Right lobe of liver (tissue), 6 donors: ENCODE results near the gene TBX10. TPM values are rescaled to one million over a fixed set of nuclear protein-coding genes. Genes with fewer than 3 reads are reported as not detected.
A peak's percentile ranks its signal among the peaks of the same experiment; 100 is the strongest.

Experiments used
- ATAC-seq, 4 donors: fragments of 200-7000 bp; cut with Tn5 transposase; one replicate each; pipeline ENCODE4 v1.9.1; 2020; ENCODE audit warnings: mild to moderate bottlenecking in 4 of 4, moderate library complexity in 4 of 4
- DNase-seq, 3 donors: peaks; one replicate each; pipeline ENCODE4 v3.0.0-alpha.2; 2020
- H3K27ac ChIP-seq, 3 donors: fragments of 200-600 bp; one replicate each; pipeline ENCODE4 v1.8.0; 2022
- H3K27me3 ChIP-seq, 2 donors: fragments of 200-600 bp; one replicate each; pipeline ENCODE4 v1.8.0; 2022
- H3K36me3 ChIP-seq, 4 donors: fragments of 200-600 bp; sonication (generic) in 1 of 4; one replicate each; pipeline versions ENCODE4 v1.5.1 to v1.8.0; 2017 to 2022; ENCODE audit warnings: control low read depth in 1 of 4
- H3K4me1 ChIP-seq, 4 donors: fragments of 200-600 bp; sonication (generic) in 1 of 4; one replicate each; pipeline versions ENCODE4 v1.5.1 to v1.8.0; 2017 to 2022; ENCODE audit warnings: control low read depth in 1 of 4
- H3K4me3 ChIP-seq, 3 donors: fragments of 200-600 bp; one replicate each; pipeline ENCODE4 v1.8.0; 2022
- H3K9me3 ChIP-seq, 4 donors: fragments of 200-600 bp; sonication (generic) in 1 of 4; one replicate each; pipeline versions ENCODE4 v1.5.1 to v1.8.0; 2017 to 2022; ENCODE audit warnings: control low read depth in 1 of 4
- CTCF ChIP-seq, 4 donors: fragments of 200-600 bp in 3 of 4; fragments of 450-650 bp in 1 of 4; IDR thresholded peaks; one replicate each; pipeline versions ENCODE4 v1.5.1 to v1.8.0; 2016 to 2022; ENCODE audit warnings: antibody characterized with exemption in 4 of 4, mild to moderate bottlenecking in 2 of 4
- POLR2A ChIP-seq: fragments of 450-650 bp; IDR thresholded peaks from one replicate; pipeline ENCODE4 v1.6.1; 2017; ENCODE audit warnings: antibody characterized with exemption, mild to moderate bottlenecking
- WGBS: methylation state at CpG from one replicate; pipeline ENCODE4 v1.1.6; 2018; ENCODE audit warnings: low coverage, low lambda C conversion rate; ENCODE audit not compliant: insufficient coverage; ENCODE audit errors: missing lambda C conversion rate; 5-methylcytosine and 5-hydroxymethylcytosine counted together
- intact Hi-C, 2 donors: fragments of 100-400 bp; cut with DNase I; formaldehyde crosslinking; loops; one replicate each; pipeline versions ENCODE4 v1.11.2 to v1.14.1; 2022
- small RNA-seq, 2 experiments: library from RNA; depleted of rRNA; stranded (forward); fragments of <200 nt; gene quantifications; one replicate each; pipeline ENCODE3, GENCODE V24; 2016
- total RNA-seq, 6 experiments: library from RNA; depleted of rRNA in 2 of 6; stranded (reverse); fragments of >200 nt in 2 of 6; fragmentation: NEBNext Ultra II Directional in 3 of 6; extraction: Animal tissue kit (Norgen Biotek cat#: 25700) in 3 of 6; gene quantifications; one replicate each; pipeline versions ENCODE4 v1.1.0 to v1.2.4, GENCODE V29; 2016 to 2023
- donor health status: DM: no; HTN: yes; CAD: no.
- donor health status: DM: no; HTN: no; CAD: no.
- donor health status: DM: no; HTN: no; CAD: no.
- donor health status: DM: no; HTN: yes; CAD: no.
- donor health status: DM: no; HTN: yes; CAD: no.

The TBX10 gene
- total RNA-seq, 6 experiments from 2014 or later: 0.24 to 0.49 (median 0.34) TPM; not detected in 1

- no peaks in the 10 kb centered on the region for H3K36me3 ChIP-seq
- H3K27me3 ChIP-seq: no peaks in the 10 kb centered on the region
- peaks cover 0 to 36% (median 1%) of the 10 kb centered on the region in 4 donors for H3K4me1 ChIP-seq
- TF ChIP-seq POLR2A: no peak
- TF ChIP-seq CTCF (IDR thresholded peaks at IDR 0.05): no peak
- WGBS: 34% methylated on average over 11 of the region's 33 CpGs
- peak overlapping the region; percentile 44 to 49 (median 47) for H3K4me3 ChIP-seq
- peak; percentile 17 to 62 (median 36) for ATAC-seq
- H3K9me3 ChIP-seq: no peaks in the 10 kb centered on the region
- H3K27ac ChIP-seq: peak overlapping the region; percentile 55 to 89 (median 81)
- intact Hi-C loops: no loop called here
- peak in 2 of 3 donors; percentile 54 to 73 for DNase-seq
These were observed 55.2 kb downstream of the TBX10 start for GRCh38 chr11:67584205-67584880.

- no peaks in the 10 kb centered on the region for H3K36me3 ChIP-seq
- H3K27me3 ChIP-seq: no peaks in the 10 kb centered on the region
- H3K4me1 ChIP-seq: peaks cover 0 to 40% (median 2%) of the 10 kb centered on the region in 4 donors
- intact Hi-C loops: no loop called here
- peak; percentile 64 to 89 (median 67) for ATAC-seq
- peak within 1 kb of the TSS; percentile 44 to 49 (median 47) for H3K4me3 ChIP-seq
- peak; percentile 75 to 85 (median 84) for DNase-seq
- 15% methylated on average over 18 of the region's 81 CpGs for WGBS
- H3K9me3 ChIP-seq: no peaks in the 10 kb centered on the region
- TF ChIP-seq CTCF (IDR thresholded peaks at IDR 0.05) (peak; percentile 50 to 61 (median 52)), POLR2A (peak; percentile 72)
- peak within 1 kb of the TSS; percentile 55 to 89 (median 81) for H3K27ac ChIP-seq
These were observed 56.0 kb downstream of the TBX10 start, which contains the start of gene GSTP1 for GRCh38 chr11:67583247-67584204. Gene GSTP1, plus strand, starts transcription at chr11:67583812. Its CDS starts 32 bp downstream, at chr11:67583844.

GRCh38 chr11:67582011-67582410 is 57.6 kb downstream of the TBX10 start:
- intact Hi-C loops: no loop called here
- Histone ChIP-seq H3K9me3 (no peaks in the 10 kb centered on the region), H3K4me3 (no peak overlapping the region), H3K4me1 (peaks cover 0 to 53% (median 2%) of the 10 kb centered on the region in 4 donors), H3K27me3 (no peaks in the 10 kb centered on the region), H3K27ac (no peak overlapping the region), H3K36me3 (no peaks in the 10 kb centered on the region)
- no peak for ATAC-seq
- DNase-seq: no peak
- TF ChIP-seq POLR2A (no peak), CTCF (IDR thresholded peaks at IDR 0.05) (no peak)
- 45% methylated on average over 4 of the region's 4 CpGs for WGBS

GRCh38 chr11:67581469-67581868 is 58.1 kb downstream of the TBX10 start:
- Histone ChIP-seq H3K27me3 (no peaks in the 10 kb centered on the region), H3K9me3 (no peaks in the 10 kb centered on the region), H3K4me1 (peaks cover 0 to 53% (median 2%) of the 10 kb centered on the region in 4 donors), H3K27ac (no peak overlapping the region), H3K36me3 (no peaks in the 10 kb centered on the region), H3K4me3 (no peak overlapping the region)
- ATAC-seq (no peak), DNase-seq (no peak)
- TF ChIP-seq POLR2A (no peak), CTCF (IDR thresholded peaks at IDR 0.05) (no peak)
- WGBS: 42% methylated on average over 11 of the region's 11 CpGs
- intact Hi-C loops: no loop called here

Small RNA genes lying within 50 kb of the gene (small RNA-seq; reads per million reads assigned to genes)
- 0 reads per million in 2 experiments for gene AP003385.3
- 0 reads per million in 2 experiments for gene RPL37P2

Other genes with a start within 250 kb of the TBX10 start
- 10 to 100 TPM in 2 of 6 experiments, 1 to 10 TPM in 4; 5.3 to 13.2 (median 6.2) TPM for gene RAD9A, start 247.8 kb downstream of the TBX10 start, total RNA-seq
- gene PPP1CA, start 237.9 kb downstream of the TBX10 start, total RNA-seq: 100 to 1,000 TPM in 2 of 6 experiments, 10 to 100 TPM in 4; 64.2 to 102 (median 71.1) TPM
- gene TBC1D10C, start 235.7 kb downstream of the TBX10 start, total RNA-seq: 1 to 10 TPM in 5 of 6 experiments, under 1 TPM in 1; 0.73 to 2.7 (median 1.9) TPM
- under 1 TPM in 5 of 6 experiments, not detected in 1; 0.12 to 0.31 (median 0.22) TPM for gene CARNS1, start 224.1 kb downstream of the TBX10 start, total RNA-seq
- 10 to 100 TPM; 18.8 to 37.1 (median 27.1) TPM for gene RPS6KB2, start 211.3 kb downstream of the TBX10 start, total RNA-seq
- gene PTPRCAP, start 202.1 kb downstream of the TBX10 start, total RNA-seq: 1 to 10 TPM in 4 of 6 experiments, under 1 TPM in 2; 0.72 to 2.8 (median 2.1) TPM
- 10 to 100 TPM; 28.5 to 58.6 (median 40.4) TPM for gene CORO1B, start 196.3 kb downstream of the TBX10 start, total RNA-seq
- not detected for gene GPR152, start 187.0 kb downstream of the TBX10 start, total RNA-seq
- 1 to 10 TPM in 4 of 6 experiments, under 1 TPM in 2; 0.55 to 1.7 (median 1.2) TPM for gene CABP4, start 184.4 kb downstream of the TBX10 start, total RNA-seq
- gene TMEM134, start 170.5 kb downstream of the TBX10 start, total RNA-seq: 100 to 1,000 TPM in 2 of 6 experiments, 10 to 100 TPM in 4; 29.1 to 133 (median 40.9) TPM
- gene AIP, start 156.7 kb downstream of the TBX10 start, total RNA-seq: 10 to 100 TPM; 20.8 to 33.9 (median 25.7) TPM
- 10 to 100 TPM in 4 of 6 experiments, 1 to 10 TPM in 2; 8.6 to 21.3 (median 15.0) TPM for gene PITPNM1, start 134.4 kb downstream of the TBX10 start, total RNA-seq
- gene CDK2AP2, start 131.6 kb downstream of the TBX10 start, total RNA-seq: 10 to 100 TPM; 45.2 to 74.9 (median 55.7) TPM
- not detected for gene CABP2, start 116.3 kb downstream of the TBX10 start, total RNA-seq
- 10 to 100 TPM; 16.6 to 51.4 (median 32.3) TPM for gene GSTP1, start 56.0 kb downstream of the TBX10 start, total RNA-seq
- gene NDUFV1, start 32.8 kb downstream of the TBX10 start, total RNA-seq: 100 to 1,000 TPM; 151 to 214 (median 163) TPM
- 10 to 100 TPM; 12.7 to 31.4 (median 18.3) TPM for gene NUDT8, start 9.8 kb downstream of the TBX10 start, total RNA-seq
- gene ACY3, start 11.0 kb upstream of the TBX10 start, total RNA-seq: 10 to 100 TPM in 4 of 6 experiments, 1 to 10 TPM in 2; 6.8 to 17.9 (median 12.4) TPM
- not detected for gene ALDH3B2, start 34.9 kb upstream of the TBX10 start, total RNA-seq